GM23338 (cell line): ENCODE measurements around the gene IDI1.

Source experiments
- EZH2 ChIP-seq: fragments of 200-600 bp; sonication (generic); IDR thresholded peaks from one replicate; pipeline ENCODE4 v1.8.0; 2017; ENCODE audit warnings: antibody characterized with exemption, mild to moderate bottlenecking, low read depth; ENCODE audit not compliant: unreplicated experiment
- TF ChIP-seq, protein P1 (sequence below), 2 experiments: fragments of 200-600 bp in 1 of 2; sonication (generic) in 1 of 2; conservative IDR thresholded peaks; 2 replicates each; pipeline versions ENCODE4 v1.5.1 to v1.6.1; 2016 to 2017; ENCODE audit warnings: antibody characterized with exemption in 2 of 2, low read depth in 2 of 2, mild to moderate bottlenecking in 2 of 2, moderate library complexity in 1 of 2

DNA sequence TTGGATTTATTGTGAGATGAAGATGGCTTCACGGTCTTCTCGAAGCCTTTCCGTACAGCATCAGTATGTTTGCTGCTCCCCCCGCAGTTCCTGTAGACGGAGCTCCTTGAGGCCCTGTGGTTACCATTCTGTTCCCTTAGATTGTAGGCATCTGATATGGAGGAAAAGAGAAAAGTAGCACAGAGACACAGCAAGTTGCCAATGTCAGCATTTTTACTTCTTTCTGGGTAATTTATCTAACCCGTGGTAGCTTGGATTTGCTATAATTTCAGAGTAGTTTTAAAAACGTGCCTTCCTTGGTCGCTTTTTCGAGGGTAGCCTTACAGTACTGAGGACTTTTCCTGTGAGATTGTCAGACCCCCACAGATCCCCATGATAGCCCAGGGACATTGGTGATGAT, 44.8 kb upstream of the IDI1 start:
- TF ChIP-seq, protein P1, sequence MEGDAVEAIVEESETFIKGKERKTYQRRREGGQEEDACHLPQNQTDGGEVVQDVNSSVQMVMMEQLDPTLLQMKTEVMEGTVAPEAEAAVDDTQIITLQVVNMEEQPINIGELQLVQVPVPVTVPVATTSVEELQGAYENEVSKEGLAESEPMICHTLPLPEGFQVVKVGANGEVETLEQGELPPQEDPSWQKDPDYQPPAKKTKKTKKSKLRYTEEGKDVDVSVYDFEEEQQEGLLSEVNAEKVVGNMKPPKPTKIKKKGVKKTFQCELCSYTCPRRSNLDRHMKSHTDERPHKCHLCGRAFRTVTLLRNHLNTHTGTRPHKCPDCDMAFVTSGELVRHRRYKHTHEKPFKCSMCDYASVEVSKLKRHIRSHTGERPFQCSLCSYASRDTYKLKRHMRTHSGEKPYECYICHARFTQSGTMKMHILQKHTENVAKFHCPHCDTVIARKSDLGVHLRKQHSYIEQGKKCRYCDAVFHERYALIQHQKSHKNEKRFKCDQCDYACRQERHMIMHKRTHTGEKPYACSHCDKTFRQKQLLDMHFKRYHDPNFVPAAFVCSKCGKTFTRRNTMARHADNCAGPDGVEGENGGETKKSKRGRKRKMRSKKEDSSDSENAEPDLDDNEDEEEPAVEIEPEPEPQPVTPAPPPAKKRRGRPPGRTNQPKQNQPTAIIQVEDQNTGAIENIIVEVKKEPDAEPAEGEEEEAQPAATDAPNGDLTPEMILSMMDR (conservative IDR thresholded peaks at IDR 0.05; ENCODE audit: low read depth in 2 of 2): no peak
- no peak for TF ChIP-seq EZH2
